GM12874 (cell line): ENCODE measurements around the gene CCDC201.

Experiments used
- TF ChIP-seq, protein P1 (sequence below): IDR thresholded peaks from 2 replicates; pipeline ENCODE4 v1.5.1; 2011; ENCODE audit warnings: low read depth, mild to moderate bottlenecking, control low read depth, low read length, moderate library complexity; ENCODE audit not compliant: insufficient read depth

The CCDC201 gene

DNA sequence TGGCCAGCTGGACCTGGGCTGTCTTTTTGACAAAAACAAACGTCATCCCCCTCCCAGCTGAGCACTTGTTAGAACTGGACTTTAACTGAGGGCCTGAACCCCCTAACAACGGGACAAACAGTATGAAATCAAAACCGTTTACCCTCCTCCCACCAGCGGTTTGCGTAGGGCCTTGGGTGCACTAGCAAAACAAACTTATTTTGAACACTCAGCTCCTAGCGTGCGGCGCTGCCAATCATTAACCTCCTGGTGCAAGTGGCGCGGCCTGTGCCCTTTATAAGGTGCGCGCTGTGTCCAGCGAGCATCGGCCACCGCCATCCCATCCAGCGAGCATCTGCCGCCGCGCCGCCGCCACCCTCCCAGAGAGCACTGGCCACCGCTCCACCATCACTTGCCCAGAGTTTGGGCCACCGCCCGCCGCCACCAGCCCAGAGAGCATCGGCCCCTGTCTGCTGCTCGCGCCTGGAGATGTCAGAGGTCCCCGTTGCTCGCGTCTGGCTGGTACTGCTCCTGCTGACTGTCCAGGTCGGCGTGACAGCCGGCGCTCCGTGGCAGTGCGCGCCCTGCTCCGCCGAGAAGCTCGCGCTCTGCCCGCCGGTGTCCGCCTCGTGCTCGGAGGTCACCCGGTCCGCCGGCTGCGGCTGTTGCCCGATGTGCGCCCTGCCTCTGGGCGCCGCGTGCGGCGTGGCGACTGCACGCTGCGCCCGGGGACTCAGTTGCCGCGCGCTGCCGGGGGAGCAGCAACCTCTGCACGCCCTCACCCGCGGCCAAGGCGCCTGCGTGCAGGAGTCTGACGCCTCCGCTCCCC is 15.5 kb upstream of the CCDC201 start, which contains the start of gene IGFBP1:
TSS of gene IGFBP1 (plus strand) at position 304 of the 808 bp plus-strand sequence. CDS start at position 469, 165 bp downstream.
- TF ChIP-seq, protein P1, sequence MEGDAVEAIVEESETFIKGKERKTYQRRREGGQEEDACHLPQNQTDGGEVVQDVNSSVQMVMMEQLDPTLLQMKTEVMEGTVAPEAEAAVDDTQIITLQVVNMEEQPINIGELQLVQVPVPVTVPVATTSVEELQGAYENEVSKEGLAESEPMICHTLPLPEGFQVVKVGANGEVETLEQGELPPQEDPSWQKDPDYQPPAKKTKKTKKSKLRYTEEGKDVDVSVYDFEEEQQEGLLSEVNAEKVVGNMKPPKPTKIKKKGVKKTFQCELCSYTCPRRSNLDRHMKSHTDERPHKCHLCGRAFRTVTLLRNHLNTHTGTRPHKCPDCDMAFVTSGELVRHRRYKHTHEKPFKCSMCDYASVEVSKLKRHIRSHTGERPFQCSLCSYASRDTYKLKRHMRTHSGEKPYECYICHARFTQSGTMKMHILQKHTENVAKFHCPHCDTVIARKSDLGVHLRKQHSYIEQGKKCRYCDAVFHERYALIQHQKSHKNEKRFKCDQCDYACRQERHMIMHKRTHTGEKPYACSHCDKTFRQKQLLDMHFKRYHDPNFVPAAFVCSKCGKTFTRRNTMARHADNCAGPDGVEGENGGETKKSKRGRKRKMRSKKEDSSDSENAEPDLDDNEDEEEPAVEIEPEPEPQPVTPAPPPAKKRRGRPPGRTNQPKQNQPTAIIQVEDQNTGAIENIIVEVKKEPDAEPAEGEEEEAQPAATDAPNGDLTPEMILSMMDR, result no peak

DNA sequence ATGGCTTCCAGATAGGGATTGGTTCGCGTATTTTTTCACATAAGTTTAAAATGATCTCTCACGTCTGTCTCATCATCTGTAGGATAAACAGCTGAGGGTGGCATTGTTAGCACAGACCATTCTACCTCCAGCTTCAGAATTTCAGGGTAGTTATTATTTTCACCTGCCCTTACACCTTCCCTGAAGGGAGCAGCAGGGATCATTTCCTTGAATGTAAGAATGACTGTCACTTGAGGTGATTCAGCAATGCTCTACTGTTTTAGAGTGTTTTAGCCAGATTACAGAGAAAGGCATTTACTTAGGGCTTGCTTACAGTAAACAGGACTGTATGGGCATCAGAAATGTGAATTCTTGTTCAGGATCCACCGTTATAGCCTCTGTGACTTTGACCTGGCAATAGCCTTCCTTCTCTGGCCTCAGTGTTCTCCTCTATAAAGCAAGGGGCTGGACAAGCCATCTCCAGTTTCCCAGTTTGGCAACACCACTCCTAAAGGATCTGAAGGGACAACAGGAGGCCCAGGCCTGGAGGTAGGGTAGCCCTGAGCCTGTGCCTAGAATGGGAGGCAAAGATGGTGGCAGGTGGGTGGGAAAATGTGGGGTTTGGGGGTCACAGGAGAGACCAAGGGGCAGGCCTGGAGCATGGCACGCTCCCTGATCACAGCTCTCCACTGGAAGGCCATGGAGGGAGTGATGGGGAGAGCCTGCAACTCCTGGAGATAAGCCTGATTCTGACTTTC is 14.2 kb upstream of the CCDC201 start:
- TF ChIP-seq, protein P1, result no peak

DNA sequence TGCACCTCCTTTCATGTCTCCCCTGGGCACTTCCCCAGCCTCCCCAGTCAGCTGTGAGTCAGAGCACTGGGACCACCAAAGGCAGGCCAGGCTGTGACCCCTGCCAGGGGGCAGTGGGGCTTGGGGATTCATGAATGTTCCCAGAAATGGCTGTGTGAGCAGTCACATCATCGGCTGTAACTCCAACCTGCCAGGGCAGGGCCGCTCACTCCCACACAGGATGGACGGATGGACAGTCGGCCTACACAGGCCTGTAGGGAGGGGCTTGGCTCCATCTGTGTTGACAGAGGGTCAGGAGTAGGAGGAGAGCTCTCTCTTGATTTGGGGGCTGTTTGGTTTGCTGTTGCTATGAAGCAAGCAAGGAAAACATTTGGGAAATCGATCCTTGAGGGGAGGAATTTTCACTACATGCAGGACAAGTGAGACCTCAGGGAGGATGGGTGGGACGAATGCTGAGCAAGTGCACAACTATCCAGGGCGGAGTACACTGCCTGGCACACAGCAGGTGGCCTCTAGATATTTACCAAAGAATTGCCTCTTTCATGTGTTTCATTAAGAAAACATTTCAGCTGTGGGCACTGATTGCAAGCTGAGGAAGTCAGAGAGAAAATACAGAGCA is 12.5 kb upstream of the CCDC201 start:
- TF ChIP-seq, protein P1, result no peak

DNA sequence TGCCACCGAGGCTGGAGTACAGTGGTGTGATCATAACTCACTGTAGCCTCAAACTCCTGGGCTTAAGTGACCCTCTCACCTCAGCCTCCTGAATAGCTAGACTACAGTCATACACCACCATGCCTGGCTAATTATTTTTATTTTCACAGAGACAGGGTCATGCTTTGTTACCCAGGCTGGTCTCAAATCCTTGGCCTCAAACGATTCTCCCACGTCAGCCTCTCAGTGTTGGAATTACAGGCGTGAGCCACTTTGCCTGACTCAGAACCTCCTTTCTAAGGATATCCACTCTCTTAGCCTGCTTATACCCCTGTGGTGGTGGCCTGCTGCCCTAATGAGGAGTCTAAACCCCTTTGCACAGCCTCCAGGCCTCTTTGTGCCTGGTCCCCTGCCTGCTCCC is 11.3 kb upstream of the CCDC201 start:
- TF ChIP-seq, protein P1, result no peak

DNA sequence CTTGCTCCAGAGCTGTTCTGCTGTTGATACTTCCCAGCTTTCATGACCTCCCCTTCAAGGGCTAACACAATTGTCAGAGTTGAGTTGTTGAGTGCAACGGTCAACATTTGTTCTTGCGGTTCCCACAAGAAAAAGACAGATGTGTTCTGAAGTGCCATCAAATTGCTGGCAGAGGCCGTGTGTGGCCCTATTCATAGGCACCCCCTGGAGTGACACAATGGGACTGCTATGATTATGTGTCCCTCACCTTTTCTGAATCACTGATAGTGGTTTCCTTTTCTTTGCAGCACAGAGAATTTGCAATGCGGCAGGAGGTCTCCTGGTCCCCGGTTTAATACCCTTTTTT is 9.6 kb upstream of the CCDC201 start:
- TF ChIP-seq, protein P1, result no peak

DNA sequence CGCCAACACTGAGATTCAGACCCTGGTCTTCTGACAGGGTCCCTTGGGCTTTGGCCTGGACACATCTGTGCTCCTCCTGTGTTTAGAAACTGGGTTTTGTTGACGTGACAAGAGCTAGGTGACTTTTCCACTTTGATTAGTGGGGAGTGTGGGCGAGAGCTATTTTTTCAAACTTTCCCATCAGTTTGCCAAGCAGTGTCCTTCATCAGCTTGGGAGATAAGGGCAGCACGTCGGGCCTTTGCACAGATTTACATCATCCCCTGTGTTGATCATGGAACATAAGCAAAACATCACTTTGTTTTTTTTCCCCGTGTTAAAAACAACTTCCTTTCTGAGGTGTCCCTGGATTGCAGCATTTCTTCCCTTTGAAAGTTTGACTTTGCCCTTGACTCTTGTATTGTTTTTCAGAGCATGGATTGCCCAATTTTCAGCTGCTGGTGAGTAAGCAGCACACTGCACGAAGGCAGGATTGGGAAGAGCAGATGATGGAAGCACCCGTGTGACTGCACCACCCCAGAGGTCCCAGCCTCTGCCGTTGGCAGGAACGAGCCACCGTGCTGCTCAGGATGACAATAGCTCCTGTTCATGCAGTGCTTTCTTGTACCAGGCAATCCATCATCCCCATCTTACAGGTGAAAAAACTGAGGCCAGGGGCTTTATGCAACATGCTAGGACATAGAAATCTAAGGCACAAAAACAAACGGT is 9.0 kb upstream of the CCDC201 start:
- TF ChIP-seq, protein P1, result no peak
